Thyroid gland (tissue), 4 donors: ENCODE data around the gene CSRNP3.

Experiments used
- POLR2A ChIP-seq, 2 donors: fragments of 450-650 bp; IDR thresholded peaks; one replicate each; pipeline ENCODE4 v1.6.1; 2017; ENCODE audit warnings: antibody characterized with exemption in 2 of 2, mild to moderate bottlenecking in 2 of 2, moderate library complexity in 1 of 2
- TF ChIP-seq, protein P1 (sequence below), 6 experiments: fragments of 200-600 bp in 3 of 6; fragments of 450-650 bp in 3 of 6; sonication (generic) in 3 of 6; IDR thresholded peaks; one replicate each; pipeline ENCODE4 v1.5.1; 2016 to 2019; ENCODE audit warnings: antibody characterized with exemption in 6 of 6, mild to moderate bottlenecking in 2 of 6, inconsistent platforms in 1 of 6, moderate library complexity in 1 of 6

GRCh38 chr2:165651233-165651632 lies 181.7 kb downstream of the CSRNP3 start:
- no peak for TF ChIP-seq POLR2A (IDR thresholded peaks at IDR 0.05)
- TF ChIP-seq, protein P1, sequence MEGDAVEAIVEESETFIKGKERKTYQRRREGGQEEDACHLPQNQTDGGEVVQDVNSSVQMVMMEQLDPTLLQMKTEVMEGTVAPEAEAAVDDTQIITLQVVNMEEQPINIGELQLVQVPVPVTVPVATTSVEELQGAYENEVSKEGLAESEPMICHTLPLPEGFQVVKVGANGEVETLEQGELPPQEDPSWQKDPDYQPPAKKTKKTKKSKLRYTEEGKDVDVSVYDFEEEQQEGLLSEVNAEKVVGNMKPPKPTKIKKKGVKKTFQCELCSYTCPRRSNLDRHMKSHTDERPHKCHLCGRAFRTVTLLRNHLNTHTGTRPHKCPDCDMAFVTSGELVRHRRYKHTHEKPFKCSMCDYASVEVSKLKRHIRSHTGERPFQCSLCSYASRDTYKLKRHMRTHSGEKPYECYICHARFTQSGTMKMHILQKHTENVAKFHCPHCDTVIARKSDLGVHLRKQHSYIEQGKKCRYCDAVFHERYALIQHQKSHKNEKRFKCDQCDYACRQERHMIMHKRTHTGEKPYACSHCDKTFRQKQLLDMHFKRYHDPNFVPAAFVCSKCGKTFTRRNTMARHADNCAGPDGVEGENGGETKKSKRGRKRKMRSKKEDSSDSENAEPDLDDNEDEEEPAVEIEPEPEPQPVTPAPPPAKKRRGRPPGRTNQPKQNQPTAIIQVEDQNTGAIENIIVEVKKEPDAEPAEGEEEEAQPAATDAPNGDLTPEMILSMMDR (IDR thresholded peaks at IDR 0.05), result no peak
